ENCODE measurements around the gene PLEKHG3. TPM values are rescaled to one million over a fixed set of nuclear protein-coding genes. Genes with fewer than 3 reads are reported as not detected.

The PLEKHG3 gene
- total RNA-seq, 4 donors from 2014 or later = 58.1 to 273 (median 94.7) TPM

DNA sequence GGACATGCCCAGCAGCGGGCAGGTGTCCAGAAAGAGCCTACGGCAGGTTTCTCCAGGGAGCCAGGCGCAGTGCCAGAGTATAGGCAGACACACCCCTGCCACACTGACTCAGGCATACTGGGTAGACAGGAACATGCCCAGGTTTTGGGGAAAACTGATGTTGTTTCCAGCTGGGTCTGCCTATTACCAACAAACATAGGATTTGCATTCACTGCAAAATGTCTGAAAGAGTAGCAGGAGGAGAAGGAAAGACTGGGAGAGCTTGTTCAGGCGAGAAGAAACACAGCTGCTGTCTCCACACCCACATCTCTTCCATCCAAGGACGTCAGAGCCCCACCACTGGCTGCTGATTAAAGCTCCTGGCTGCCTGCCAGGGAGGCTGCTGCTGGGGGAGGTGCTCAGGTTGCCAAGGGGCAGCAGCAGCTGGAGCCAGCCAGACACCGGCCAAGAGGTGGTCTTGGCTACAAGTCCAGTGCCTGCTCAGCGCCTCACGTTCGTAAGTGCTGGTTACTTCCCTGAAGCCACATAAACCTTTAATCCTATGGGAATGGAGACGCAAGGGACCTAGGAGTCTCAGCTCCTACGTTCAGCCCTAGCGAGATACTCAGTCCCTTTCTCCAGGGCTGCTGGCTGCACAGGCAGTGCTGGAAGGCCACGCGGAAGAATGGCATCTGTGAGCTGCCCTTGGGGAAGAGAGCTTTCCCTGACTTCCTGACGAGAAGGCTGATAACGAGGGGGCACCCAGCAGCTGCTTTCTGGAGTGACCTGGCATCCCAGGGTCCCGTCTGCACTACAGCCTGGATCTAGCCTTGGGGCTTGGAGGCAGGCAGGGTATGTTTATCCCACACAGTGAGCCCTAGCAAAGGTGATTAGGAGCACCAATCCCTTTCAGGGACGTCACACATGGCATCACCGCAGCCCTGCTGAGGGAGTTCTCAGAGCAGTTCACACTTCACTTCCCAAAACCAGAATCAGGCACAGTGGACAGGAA is 58.1 kb downstream of the PLEKHG3 start:
- intact Hi-C loops (cut with DNase I; ENCODE audit: low total_unique reads) (no loop called here), in situ Hi-C loops (cut with MboI; ENCODE audit: low pct_ligation_motif_present in 1 of 4, low pct_unique_long_range_greater_than_20kb in 1 of 4, low sequenced_read_pairs in 3 of 4) (loop anchor here (5.0 to 25.0 kb wide), 4 partner anchors 88 to 225 kb away; partner anchors contain the start of genes HSPA2 (in 1 of the 4) and PPP1R36 (in 1 of the 4))
- Histone ChIP-seq H3K27me3 (no peaks in the 10 kb centered on the region), H3K36me3 (no peaks in the 10 kb centered on the region), H3K4me1 (peaks cover 33 to 56% (median 44%) of the 10 kb centered on the region in 4 donors), H3K4me3 (no peak overlapping the region), H3K27ac (peak overlapping the region; percentile 52 to 72 (median 66)), H3K9me3 (no peaks in the 10 kb centered on the region)
- peak; percentile 47 to 55 (median 51) for TF ChIP-seq POLR2AphosphoS5 (IDR thresholded peaks at IDR 0.05)
- TF ChIP-seq POLR2A (IDR thresholded peaks at IDR 0.05) = no peak
- DNase-seq = peak; percentile 85
- WGBS, 2 donors (ENCODE audit: low coverage in 1 of 2) = 30% methylated on average over 19 of the region's 19 CpGs; no CpG with 5 or more reads in 1 of the 2 donors

DNA sequence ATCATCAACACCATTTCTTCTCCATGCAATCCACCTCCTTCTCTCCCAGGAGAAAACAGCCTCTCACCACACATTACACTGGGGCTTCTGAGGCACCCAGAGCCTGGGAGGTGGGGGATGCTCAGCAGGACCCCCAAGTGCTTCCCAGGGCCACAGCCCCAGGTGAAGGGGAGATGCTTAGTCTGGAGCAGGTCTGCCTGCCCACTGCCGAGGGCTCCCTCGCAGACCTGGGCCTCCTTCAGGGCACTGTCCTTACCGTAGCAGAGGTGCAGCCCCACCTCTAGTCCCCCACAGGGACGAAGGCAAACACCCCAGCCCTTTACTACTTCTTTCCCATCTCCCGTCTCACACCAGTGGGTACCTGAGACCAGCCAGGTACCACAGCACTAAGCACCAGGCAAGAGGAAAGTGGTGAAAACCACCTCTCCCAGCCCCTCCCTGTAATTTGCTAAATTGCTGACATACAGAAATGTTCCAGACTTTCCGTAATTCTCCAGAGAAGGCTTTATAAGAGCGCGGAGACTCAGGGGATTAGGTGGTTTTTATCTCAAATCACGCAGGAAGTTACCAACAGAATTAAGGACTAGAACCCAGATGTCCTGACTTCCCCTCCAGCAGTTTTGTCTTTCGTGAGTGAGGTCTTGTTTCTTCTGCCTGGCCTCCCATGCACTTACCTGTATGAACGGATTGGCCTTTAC is 59.0 kb downstream of the PLEKHG3 start:
- intact Hi-C loops (cut with DNase I; ENCODE audit: low total_unique reads) (no loop called here), in situ Hi-C loops (cut with MboI; ENCODE audit: low pct_ligation_motif_present in 1 of 4, low pct_unique_long_range_greater_than_20kb in 1 of 4, low sequenced_read_pairs in 3 of 4) (loop anchor here (5.0 to 25.0 kb wide), 4 partner anchors 88 to 226 kb away; partner anchors contain the start of genes HSPA2 (in 1 of the 4) and PPP1R36 (in 1 of the 4))
- no peak for DNase-seq
- TF ChIP-seq EP300 (IDR thresholded peaks at IDR 0.05; ENCODE audit: low read depth) = no peak
- no peak for TF ChIP-seq POLR2AphosphoS5 (IDR thresholded peaks at IDR 0.05)
- no peak for TF ChIP-seq CTCF (IDR thresholded peaks at IDR 0.05)
- TF ChIP-seq POLR2A (IDR thresholded peaks at IDR 0.05) = no peak
- H3K9me3 ChIP-seq = no peaks in the 10 kb centered on the region
- H3K4me3 ChIP-seq = no peak overlapping the region
- H3K4me1 ChIP-seq = peaks cover 26 to 47% (median 36%) of the 10 kb centered on the region in 4 donors
- H3K27me3 ChIP-seq = no peaks in the 10 kb centered on the region
- no peaks in the 10 kb centered on the region for H3K36me3 ChIP-seq
- 73% methylated on average over 11 of the region's 11 CpGs; no CpG with 5 or more reads in 1 of the 2 donors for WGBS, 2 donors (ENCODE audit: low coverage in 1 of 2)
- peak overlapping the region in 3 of 4 donors; percentile 52 to 72 (median 69) for H3K27ac ChIP-seq

DNA sequence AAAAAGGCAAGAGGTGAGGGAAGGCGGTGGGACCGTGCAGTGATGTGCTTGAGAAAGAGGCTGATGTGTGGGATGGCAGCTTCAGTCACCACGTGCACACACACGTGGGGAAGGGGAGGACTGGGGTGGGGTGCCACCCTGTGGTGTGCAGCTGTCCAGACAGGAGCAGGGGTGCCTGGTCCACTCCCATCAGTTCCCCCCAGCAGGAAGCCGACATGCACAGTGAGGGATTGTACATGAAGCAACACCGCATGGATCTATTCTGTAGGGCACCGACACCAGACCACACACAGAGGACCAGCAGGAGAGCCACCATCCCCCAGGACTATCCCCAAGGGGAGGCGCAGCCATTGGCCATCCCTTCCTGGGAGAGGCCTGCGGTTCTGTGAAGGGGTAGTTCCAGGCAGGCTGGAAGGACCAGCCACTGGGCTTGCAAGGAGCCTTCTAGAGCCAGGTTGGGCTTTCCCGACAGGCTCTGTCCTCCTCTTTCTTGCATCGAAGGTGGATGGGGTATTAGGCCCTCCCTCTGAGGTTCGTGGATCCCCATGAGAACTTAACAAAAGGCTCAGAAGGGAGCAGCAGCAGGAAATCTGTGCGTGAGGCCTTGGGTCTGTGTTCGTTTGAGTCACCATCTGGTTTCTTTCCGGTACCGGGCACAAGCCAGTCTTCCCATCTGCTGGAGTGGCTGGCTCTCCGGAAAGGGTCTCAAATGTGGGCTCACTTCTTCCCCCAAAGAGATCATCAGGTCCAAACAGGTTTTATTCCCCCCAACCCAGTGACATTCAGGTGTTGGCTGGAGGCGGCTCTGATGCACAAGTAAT is 59.8 kb downstream of the PLEKHG3 start:
- H3K4me3 ChIP-seq = no peak overlapping the region
- peak overlapping the region; percentile 0 to 44 (median 16) for H3K27ac ChIP-seq
- intact Hi-C loops (cut with DNase I; ENCODE audit: low total_unique reads) (no loop called here), in situ Hi-C loops (cut with MboI; ENCODE audit: low pct_ligation_motif_present in 1 of 4, low pct_unique_long_range_greater_than_20kb in 1 of 4, low sequenced_read_pairs in 3 of 4) (loop anchor here (5.0 to 25.0 kb wide), 4 partner anchors 89 to 227 kb away; partner anchors contain the start of genes HSPA2 (in 1 of the 4) and PPP1R36 (in 1 of the 4))
- H3K36me3 ChIP-seq = no peaks in the 10 kb centered on the region
- DNase-seq = peak; percentile 8
- no peak for TF ChIP-seq POLR2A (IDR thresholded peaks at IDR 0.05)
- no peak for TF ChIP-seq CTCF (IDR thresholded peaks at IDR 0.05)
- TF ChIP-seq EP300 (IDR thresholded peaks at IDR 0.05; ENCODE audit: low read depth) = no peak
- H3K9me3 ChIP-seq = no peaks in the 10 kb centered on the region
- H3K4me1 ChIP-seq = peaks cover 19 to 40% (median 28%) of the 10 kb centered on the region in 4 donors
- no peaks in the 10 kb centered on the region for H3K27me3 ChIP-seq
- 61% methylated on average over 18 of the region's 18 CpGs; no CpG with 5 or more reads in 1 of the 2 donors for WGBS, 2 donors (ENCODE audit: low coverage in 1 of 2)
